OCI-LY1 (cell line): ENCODE results near the gene GSK3B.

Source experiments
- H2AFZ ChIP-seq: fragments of 200-600 bp; sonication (generic), shearing (Covaris generic); 2 replicates; pipeline ENCODE4 v1.6.0; 2014; ENCODE audit warnings: antibody characterized with exemption, mild to moderate bottlenecking, low read length
- H3F3A ChIP-seq: fragments of 200-600 bp; sonication (generic), shearing (Covaris generic); 2 replicates; pipeline ENCODE4 v1.6.0; 2014; ENCODE audit warnings: mild to moderate bottlenecking, antibody characterized with exemption, low read length, moderate library complexity; ENCODE audit not compliant: insufficient read depth
- H3K27ac ChIP-seq: fragments of 200-600 bp; sonication (generic); 2 replicates; pipeline ENCODE4 v1.5.1; 2014; ENCODE audit warnings: low read length, mixed run types, mild to moderate bottlenecking, low read depth; ENCODE audit not compliant: poor library complexity, severe bottlenecking
- H3K27me3 ChIP-seq: fragments of 200-600 bp; sonication (generic); 2 replicates; pipeline ENCODE4 v1.6.0; 2014; ENCODE audit warnings: antibody characterized with exemption, mild to moderate bottlenecking, low read length, moderate library complexity; ENCODE audit not compliant: insufficient read depth
- H3K36me3 ChIP-seq: fragments of 200-600 bp; sonication (generic); 2 replicates; pipeline ENCODE4 v1.6.1; 2014; ENCODE audit warnings: mild to moderate bottlenecking, antibody characterized with exemption, low read length, moderate library complexity, mixed read lengths; ENCODE audit not compliant: insufficient read depth
- H3K4me1 ChIP-seq: fragments of 200-600 bp; sonication (generic); 2 replicates; pipeline ENCODE4 v1.5.1; 2014; ENCODE audit warnings: mild to moderate bottlenecking, low read length, moderate library complexity; ENCODE audit not compliant: insufficient read depth, severe bottlenecking
- H3K4me2 ChIP-seq: fragments of 200-600 bp; sonication (generic), shearing (Covaris generic); 2 replicates; pipeline ENCODE4 v1.6.1; 2014; ENCODE audit warnings: low read length
- H3K4me3 ChIP-seq: fragments of 200-600 bp; sonication (generic); 2 replicates; pipeline ENCODE4 v1.5.1; 2014; ENCODE audit warnings: low read length, low read depth, mild to moderate bottlenecking, mixed read lengths; ENCODE audit not compliant: poor library complexity, severe bottlenecking
- H3K79me2 ChIP-seq: fragments of 200-600 bp; shearing (Covaris generic); 2 replicates; pipeline ENCODE4 v1.6.1; 2016; ENCODE audit warnings: mixed run types, low read length, mixed read lengths; ENCODE audit not compliant: insufficient read depth
- H3K9ac ChIP-seq: fragments of 200-600 bp; sonication (generic), shearing (Covaris generic); 2 replicates; pipeline ENCODE4 v1.6.1; 2014; ENCODE audit warnings: mild to moderate bottlenecking, low read length, mixed read lengths
- H3K9me2 ChIP-seq: fragments of 200-600 bp; sonication (generic), shearing (Covaris generic); 2 replicates; pipeline ENCODE4 v1.6.1; 2014; ENCODE audit warnings: low read depth, mild to moderate bottlenecking, low read length, mixed read lengths
- H3K9me3 ChIP-seq: fragments of 200-600 bp; shearing (Covaris generic); 2 replicates; pipeline ENCODE4 v1.6.1; 2014; ENCODE audit warnings: low read length, mixed read lengths
- H4K20me1 ChIP-seq: fragments of 200-600 bp; sonication (generic), shearing (Covaris generic); 2 replicates; pipeline ENCODE4 v1.6.0; 2016; ENCODE audit warnings: mild to moderate bottlenecking, low read length; ENCODE audit not compliant: insufficient read depth
- EZH2 ChIP-seq: fragments of 200-600 bp; sonication (generic), shearing (Covaris generic); IDR thresholded peaks from 2 replicates; pipeline ENCODE4 v1.8.0; 2017; ENCODE audit warnings: borderline replicate concordance, mixed run types, mild to moderate bottlenecking, antibody characterized with exemption, low read length, moderate library complexity, mixed read lengths
- TF ChIP-seq, protein P1 (sequence below): fragments of 200-600 bp; sonication (generic), shearing (Covaris generic); IDR thresholded peaks from 2 replicates; pipeline ENCODE4 v1.5.1; 2017; ENCODE audit warnings: mild to moderate bottlenecking, antibody characterized with exemption, low read length, moderate library complexity, mixed read lengths

The GSK3B gene

GRCh38 chr3:120077731-120078130 lies 16.5 kb downstream of the GSK3B start:
- H3K9ac ChIP-seq, result no peak overlapping the region
- H3K9me3 ChIP-seq, result no peaks in the 10 kb centered on the region
- H2AFZ ChIP-seq, result no peak overlapping the region
- no peak for TF ChIP-seq EZH2
- TF ChIP-seq, protein P1, sequence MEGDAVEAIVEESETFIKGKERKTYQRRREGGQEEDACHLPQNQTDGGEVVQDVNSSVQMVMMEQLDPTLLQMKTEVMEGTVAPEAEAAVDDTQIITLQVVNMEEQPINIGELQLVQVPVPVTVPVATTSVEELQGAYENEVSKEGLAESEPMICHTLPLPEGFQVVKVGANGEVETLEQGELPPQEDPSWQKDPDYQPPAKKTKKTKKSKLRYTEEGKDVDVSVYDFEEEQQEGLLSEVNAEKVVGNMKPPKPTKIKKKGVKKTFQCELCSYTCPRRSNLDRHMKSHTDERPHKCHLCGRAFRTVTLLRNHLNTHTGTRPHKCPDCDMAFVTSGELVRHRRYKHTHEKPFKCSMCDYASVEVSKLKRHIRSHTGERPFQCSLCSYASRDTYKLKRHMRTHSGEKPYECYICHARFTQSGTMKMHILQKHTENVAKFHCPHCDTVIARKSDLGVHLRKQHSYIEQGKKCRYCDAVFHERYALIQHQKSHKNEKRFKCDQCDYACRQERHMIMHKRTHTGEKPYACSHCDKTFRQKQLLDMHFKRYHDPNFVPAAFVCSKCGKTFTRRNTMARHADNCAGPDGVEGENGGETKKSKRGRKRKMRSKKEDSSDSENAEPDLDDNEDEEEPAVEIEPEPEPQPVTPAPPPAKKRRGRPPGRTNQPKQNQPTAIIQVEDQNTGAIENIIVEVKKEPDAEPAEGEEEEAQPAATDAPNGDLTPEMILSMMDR, result no peak
- H3K4me3 ChIP-seq, result no peak overlapping the region
- H3K79me2 ChIP-seq, result peaks cover 94% of the 10 kb centered on the region
- no peaks in the 10 kb centered on the region for H3K27me3 ChIP-seq
- peaks cover 6% of the 10 kb centered on the region for H3K4me1 ChIP-seq
- no peak overlapping the region for H3K4me2 ChIP-seq
- H4K20me1 ChIP-seq, result no peaks in the 10 kb centered on the region
- no peak overlapping the region for H3K27ac ChIP-seq
- no peaks in the 10 kb centered on the region for H3F3A ChIP-seq
- H3K9me2 ChIP-seq, result no peaks in the 10 kb centered on the region
- H3K36me3 ChIP-seq, result peaks cover 25% of the 10 kb centered on the region

DNA sequence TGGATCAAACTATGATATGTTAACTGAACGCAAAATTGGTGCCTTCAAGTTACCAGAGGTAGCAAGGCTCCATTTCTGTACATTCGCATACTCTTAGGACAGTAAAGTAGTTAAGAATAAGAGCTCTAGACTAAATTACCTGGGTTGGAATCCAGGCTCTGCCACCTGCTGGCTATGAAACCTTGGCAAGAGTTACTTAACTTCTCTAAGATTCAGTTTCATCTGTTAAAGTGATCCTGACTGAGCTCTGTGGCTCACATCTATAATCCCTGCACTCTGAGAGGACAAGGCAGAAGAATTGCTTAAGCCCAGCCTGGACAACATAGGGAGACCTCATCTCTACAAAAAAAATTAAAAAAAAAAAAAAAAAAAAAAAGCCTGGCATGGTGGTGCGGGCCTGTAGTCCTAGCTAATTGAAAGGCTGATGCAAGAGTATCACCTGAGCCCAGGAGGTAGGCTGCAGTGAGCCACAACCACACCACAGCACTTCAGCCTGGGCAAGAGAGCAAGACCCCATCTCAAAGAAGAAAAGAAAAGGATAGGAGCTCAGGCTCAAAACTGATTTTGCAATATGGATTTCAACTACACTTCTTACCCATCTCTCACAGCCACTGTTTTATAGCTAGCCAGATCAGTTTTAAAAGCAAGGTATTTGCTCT lies 21.3 kb downstream of the GSK3B start:
- H3K4me3 ChIP-seq, result no peak overlapping the region
- H3K79me2 ChIP-seq, result peaks cover 89% of the 10 kb centered on the region
- peaks cover 14% of the 10 kb centered on the region for H3K36me3 ChIP-seq
- no peaks in the 10 kb centered on the region for H3K27me3 ChIP-seq
- H3K4me1 ChIP-seq, result peaks cover 6% of the 10 kb centered on the region
- H4K20me1 ChIP-seq, result no peaks in the 10 kb centered on the region
- H3K9ac ChIP-seq, result no peak overlapping the region
- no peak for TF ChIP-seq EZH2
- TF ChIP-seq, protein P1, result peak; percentile 38; the same call in 1 of the 2 replicates
- H3K4me2 ChIP-seq, result no peak overlapping the region
- H3F3A ChIP-seq, result no peaks in the 10 kb centered on the region
- H3K9me3 ChIP-seq, result no peaks in the 10 kb centered on the region
- no peaks in the 10 kb centered on the region for H3K9me2 ChIP-seq
- no peak overlapping the region for H2AFZ ChIP-seq
- H3K27ac ChIP-seq, result no peak overlapping the region

GRCh38 chr3:120071259-120071658 lies 23.0 kb downstream of the GSK3B start:
- H3K36me3 ChIP-seq, result peaks cover 15% of the 10 kb centered on the region
- H3K4me1 ChIP-seq, result peaks cover 6% of the 10 kb centered on the region
- no peak overlapping the region for H3K4me2 ChIP-seq
- no peak overlapping the region for H3K27ac ChIP-seq
- no peak overlapping the region for H3K4me3 ChIP-seq
- H3K9ac ChIP-seq, result no peak overlapping the region
- H3K9me2 ChIP-seq, result no peaks in the 10 kb centered on the region
- H3F3A ChIP-seq, result no peaks in the 10 kb centered on the region; the same call in 1 of the 2 replicates
- TF ChIP-seq, protein P1, result no peak
- no peak for TF ChIP-seq EZH2
- no peaks in the 10 kb centered on the region for H3K9me3 ChIP-seq
- H3K27me3 ChIP-seq, result no peaks in the 10 kb centered on the region
- H4K20me1 ChIP-seq, result no peaks in the 10 kb centered on the region
- H2AFZ ChIP-seq, result no peak overlapping the region
- H3K79me2 ChIP-seq, result peaks cover 92% of the 10 kb centered on the region
